ENCODE measurements around the gene KATNB1.
"Not testable (repeated sequence)": the region's sequence is repeated elsewhere in the genome, so short reads cannot be mapped to it uniquely, and the experiment has no call there.

The KATNB1 gene

GRCh38 chr16:57707331-57707730, 28.2 kb upstream of the KATNB1 start:
- no peak overlapping the region for H3K4me3 ChIP-seq (ENCODE audit: low read length)
- no peak for TF ChIP-seq ZNF274 (IDR thresholded peaks at IDR 0.05; ENCODE audit: low read depth, low read length)

- no peak for TF ChIP-seq ZNF274 (IDR thresholded peaks at IDR 0.05; ENCODE audit: low read depth, low read length)
- H3K4me3 ChIP-seq (ENCODE audit: low read length), result no peak overlapping the region
These were observed 27.4 kb upstream of the KATNB1 start for GRCh38 chr16:57708168-57708567.

GRCh38 chr16:57709663-57710062, 25.9 kb upstream of the KATNB1 start:
- H3K4me3 ChIP-seq (ENCODE audit: low read length), result no peak overlapping the region
- no peak for TF ChIP-seq ZNF274 (IDR thresholded peaks at IDR 0.05; ENCODE audit: low read depth, low read length)

- TF ChIP-seq ZNF274 (IDR thresholded peaks at IDR 0.05; ENCODE audit: low read depth, low read length), result no peak
- H3K4me3 ChIP-seq (ENCODE audit: low read length), result no peak overlapping the region
These were observed 24.2 kb upstream of the KATNB1 start for GRCh38 chr16:57711346-57711745.

GRCh38 chr16:57711993-57712392, 23.6 kb upstream of the KATNB1 start:
- no peak for TF ChIP-seq ZNF274 (IDR thresholded peaks at IDR 0.05; ENCODE audit: low read depth, low read length)
- no peak overlapping the region for H3K4me3 ChIP-seq (ENCODE audit: low read length)

GRCh38 chr16:57712569-57712968, 23.0 kb upstream of the KATNB1 start:
- not testable (repeated sequence) for H3K4me3 ChIP-seq (ENCODE audit: low read length)

DNA sequence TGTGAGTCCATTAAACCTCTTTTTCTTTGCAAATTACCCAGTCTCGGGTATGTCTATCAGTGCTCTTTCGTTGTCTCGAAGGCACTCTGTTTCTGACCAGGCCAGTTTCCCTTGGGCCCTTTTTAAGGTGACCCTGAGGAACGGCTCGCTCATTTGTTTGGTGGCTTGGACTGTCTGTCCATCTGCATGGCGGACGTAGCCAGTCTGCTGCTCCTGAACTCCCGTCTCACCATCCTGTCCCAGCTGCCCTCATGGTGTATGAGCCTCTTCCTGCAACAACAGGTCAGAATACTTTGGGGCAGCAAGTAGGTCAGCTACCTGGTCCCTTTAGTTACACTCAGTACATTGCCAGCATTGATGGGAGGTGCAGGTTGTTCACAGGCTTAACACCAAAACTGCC, 22.0 kb upstream of the KATNB1 start:
- H3K4me3 ChIP-seq (ENCODE audit: low read length), result no peak overlapping the region
- no peak for TF ChIP-seq ZNF274 (IDR thresholded peaks at IDR 0.05; ENCODE audit: low read depth, low read length)

DNA sequence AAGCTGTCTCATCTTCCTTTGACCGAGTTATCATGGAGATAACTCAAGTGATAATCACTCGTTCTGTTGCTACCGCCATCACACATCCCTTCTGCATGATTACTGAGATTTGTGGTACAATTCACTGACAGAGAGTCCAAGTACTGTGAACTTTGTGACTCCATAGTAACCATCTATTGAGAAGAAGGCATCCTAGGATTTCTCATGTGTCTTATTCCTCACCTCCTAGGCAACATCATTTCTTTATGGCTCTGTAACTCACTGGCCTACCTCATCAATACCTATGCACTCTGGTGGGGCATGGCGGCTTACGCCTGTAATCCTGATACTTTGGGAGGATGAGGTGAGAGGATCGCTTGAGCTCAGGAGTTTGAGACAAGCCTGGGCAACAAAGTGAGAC, 21.5 kb upstream of the KATNB1 start:
- TF ChIP-seq ZNF274 (IDR thresholded peaks at IDR 0.05; ENCODE audit: low read depth, low read length), result no peak
- H3K4me3 ChIP-seq (ENCODE audit: low read length), result no peak overlapping the region

GRCh38 chr16:57720142-57720575, 15.4 kb upstream of the KATNB1 start:
- no peak for TF ChIP-seq ZNF274 (IDR thresholded peaks at IDR 0.05; ENCODE audit: low read depth, low read length)
- no peak overlapping the region for H3K4me3 ChIP-seq (ENCODE audit: low read length)

GRCh38 chr16:57721356-57722209, 14.0 kb upstream of the KATNB1 start:
- no peak for TF ChIP-seq ZNF274 (IDR thresholded peaks at IDR 0.05; ENCODE audit: low read depth, low read length)
- no peak overlapping the region for H3K4me3 ChIP-seq (ENCODE audit: low read length)

DNA sequence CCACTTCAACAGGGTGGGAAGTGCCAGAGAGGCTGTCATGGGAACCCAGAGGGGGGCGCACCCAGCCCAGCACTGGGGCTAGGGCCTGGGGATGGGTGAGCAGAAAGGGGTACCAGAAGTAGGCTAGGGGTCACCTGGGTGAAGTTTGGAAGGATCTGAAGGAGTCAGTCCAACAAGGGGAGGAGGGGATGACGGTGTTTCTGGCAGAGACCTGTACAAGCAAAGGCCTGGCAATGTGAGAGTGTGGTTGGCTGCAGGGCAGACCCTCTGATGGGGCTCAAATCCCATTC, 13.4 kb upstream of the KATNB1 start:
- no peak overlapping the region for H3K4me3 ChIP-seq (ENCODE audit: low read length)
- TF ChIP-seq ZNF274 (IDR thresholded peaks at IDR 0.05; ENCODE audit: low read depth, low read length), result no peak

- TF ChIP-seq ZNF274 (IDR thresholded peaks at IDR 0.05; ENCODE audit: low read depth, low read length), result no peak
- no peak overlapping the region for H3K4me3 ChIP-seq (ENCODE audit: low read length)
These were observed 12.9 kb upstream of the KATNB1 start for GRCh38 chr16:57722651-57723050.

DNA sequence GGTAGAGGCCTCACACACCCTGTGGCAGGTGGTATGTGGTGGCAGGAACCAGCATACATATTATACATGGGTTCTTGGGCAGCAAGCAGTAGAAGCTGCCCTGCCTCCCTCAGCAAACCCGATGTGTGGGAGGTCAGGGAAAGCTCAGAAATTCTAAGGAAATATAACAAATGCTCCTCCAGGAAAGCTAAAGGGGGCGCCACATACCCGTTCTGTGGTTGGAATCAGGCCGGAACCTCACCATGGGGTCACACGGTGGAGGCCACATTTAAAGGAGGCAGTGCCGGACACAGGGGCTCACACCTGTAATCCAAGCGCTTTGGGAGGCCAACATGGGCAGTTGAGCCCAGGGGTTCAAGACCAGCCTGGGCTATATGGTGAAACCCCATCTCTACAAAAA, 12.4 kb upstream of the KATNB1 start:
- TF ChIP-seq ZNF274 (IDR thresholded peaks at IDR 0.05; ENCODE audit: low read depth, low read length), result no peak
- no peak overlapping the region for H3K4me3 ChIP-seq (ENCODE audit: low read length)

DNA sequence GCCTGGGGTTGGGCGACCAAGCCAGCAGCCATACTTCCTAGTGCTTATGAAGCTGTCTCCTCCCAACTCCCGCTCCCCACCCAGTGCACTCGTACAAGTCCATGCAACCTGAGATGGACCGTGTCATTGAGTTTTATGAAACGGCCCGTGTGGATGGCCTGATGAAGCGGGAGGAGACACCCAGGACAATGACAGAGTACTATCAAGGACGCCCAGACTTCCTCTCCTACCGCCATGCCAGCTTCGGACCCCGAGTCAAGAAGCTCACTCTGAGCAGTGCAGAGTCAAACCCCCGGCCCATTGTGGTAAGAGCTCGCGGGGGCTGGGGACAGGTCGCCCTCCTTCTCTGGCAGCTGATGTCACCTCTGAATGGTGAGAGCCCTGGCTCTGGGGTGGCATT, 11.0 kb upstream of the KATNB1 start:
- TF ChIP-seq ZNF274 (IDR thresholded peaks at IDR 0.05; ENCODE audit: low read depth, low read length), result no peak

GRCh38 chr16:57725151-57725550, 10.4 kb upstream of the KATNB1 start:
- H3K4me3 ChIP-seq (ENCODE audit: low read length), result no peak overlapping the region
- no peak for TF ChIP-seq ZNF274 (IDR thresholded peaks at IDR 0.05; ENCODE audit: low read depth, low read length)

More for the DNA sequence above, 11.0 kb upstream of the KATNB1 start:
- H3K4me3 ChIP-seq (ENCODE audit: low read length), result no peak overlapping the region

DNA sequence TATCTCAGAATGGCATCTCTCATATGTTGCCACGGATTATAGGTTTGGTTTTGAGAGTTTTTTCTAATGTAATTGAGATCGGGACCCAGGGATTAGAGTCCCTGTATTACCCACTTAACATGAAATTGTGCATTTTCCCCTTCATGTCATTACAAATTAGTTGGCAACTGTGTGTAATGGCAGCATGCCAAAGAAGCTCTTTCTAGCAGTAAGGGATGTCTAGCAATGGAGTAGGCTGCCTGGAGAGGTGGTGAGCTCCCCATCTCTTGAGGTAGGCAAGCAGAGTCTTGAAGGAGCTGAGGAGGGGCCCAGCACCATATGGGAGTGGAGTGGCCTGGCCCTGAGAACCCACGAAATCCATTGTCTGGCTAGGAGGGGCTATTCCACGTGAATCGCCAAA, 10.0 kb upstream of the KATNB1 start:
- no peak for TF ChIP-seq ZNF274 (IDR thresholded peaks at IDR 0.05; ENCODE audit: low read depth, low read length)
- H3K4me3 ChIP-seq (ENCODE audit: low read length), result no peak overlapping the region

Data from GM08714 (cell line).